Measurements from ENCODE around the gene ZNF438.

Gene ZNF438

GRCh38 chr10:30883116-30883515 is 148.5 kb downstream of the ZNF438 start:
- no peak for DNase-seq (ENCODE audit: low read depth)

DNA sequence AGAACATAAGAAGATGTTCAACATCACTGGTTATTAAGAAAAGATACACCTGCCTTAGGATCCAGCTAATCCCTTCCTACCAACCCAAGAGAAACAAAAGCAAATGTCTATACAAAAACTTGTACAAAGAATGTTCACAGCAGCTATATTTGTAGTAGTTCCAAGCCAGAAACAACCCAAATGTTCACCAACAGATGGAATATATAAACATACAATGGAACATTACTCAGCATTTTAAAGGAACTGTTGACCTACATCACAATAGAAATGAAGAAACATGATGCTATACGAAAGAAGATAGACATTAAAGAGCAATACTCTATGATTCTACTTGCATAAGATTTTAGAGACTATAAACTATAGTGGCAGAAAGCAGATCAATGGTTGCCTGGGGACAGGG is 149.4 kb downstream of the ZNF438 start:
- DNase-seq (ENCODE audit: low read depth): no peak

GRCh38 chr10:30878920-30879319 is 152.7 kb downstream of the ZNF438 start:
- no peak for DNase-seq (ENCODE audit: low read depth)

DNA sequence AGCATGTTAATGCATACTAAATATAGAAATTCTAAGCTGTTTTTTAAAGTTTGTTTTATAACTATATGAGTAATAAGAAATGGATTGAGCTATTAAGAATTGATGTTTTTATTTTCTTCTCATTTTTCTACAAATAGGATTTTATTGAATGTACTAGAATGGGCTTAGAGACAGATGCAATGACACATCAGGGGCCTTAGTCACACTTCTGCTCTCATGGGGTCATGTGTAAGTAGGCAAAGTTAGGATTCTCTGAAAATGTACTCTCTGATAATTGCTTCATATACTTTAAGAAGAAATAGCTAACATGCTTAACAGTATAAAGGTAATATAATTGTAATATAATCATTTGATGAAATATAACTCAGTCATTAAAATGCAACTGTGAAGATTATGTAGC is 154.6 kb downstream of the ZNF438 start:
- no peak for DNase-seq (ENCODE audit: low read depth)

- no peak for DNase-seq (ENCODE audit: low read depth)
These were observed 158.3 kb downstream of the ZNF438 start for GRCh38 chr10:30873411-30873810.

- DNase-seq (ENCODE audit: low read depth): no peak
These were observed 160.8 kb downstream of the ZNF438 start for GRCh38 chr10:30870896-30871295.

GRCh38 chr10:30869566-30869965 is 162.1 kb downstream of the ZNF438 start:
- DNase-seq (ENCODE audit: low read depth): no peak

DNA sequence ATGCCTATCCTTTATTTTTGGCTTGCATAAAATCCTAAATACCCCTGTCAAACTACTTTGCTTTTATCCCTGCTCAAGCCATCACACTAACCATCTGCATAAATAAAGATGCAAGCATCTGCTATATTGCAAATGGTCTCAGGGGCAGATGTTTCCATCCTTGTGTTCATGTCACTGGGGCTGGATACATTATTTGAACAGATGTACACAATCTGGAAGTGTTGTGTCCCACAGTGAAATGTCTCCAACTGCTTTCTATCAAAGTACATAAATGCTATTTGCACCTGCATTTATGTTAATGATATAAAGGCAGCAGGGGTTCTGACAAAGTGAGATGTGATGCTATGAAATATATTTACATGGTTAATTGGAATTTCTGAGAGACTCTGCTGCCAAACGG is 163.1 kb downstream of the ZNF438 start:
- no peak for DNase-seq (ENCODE audit: low read depth)

DNA sequence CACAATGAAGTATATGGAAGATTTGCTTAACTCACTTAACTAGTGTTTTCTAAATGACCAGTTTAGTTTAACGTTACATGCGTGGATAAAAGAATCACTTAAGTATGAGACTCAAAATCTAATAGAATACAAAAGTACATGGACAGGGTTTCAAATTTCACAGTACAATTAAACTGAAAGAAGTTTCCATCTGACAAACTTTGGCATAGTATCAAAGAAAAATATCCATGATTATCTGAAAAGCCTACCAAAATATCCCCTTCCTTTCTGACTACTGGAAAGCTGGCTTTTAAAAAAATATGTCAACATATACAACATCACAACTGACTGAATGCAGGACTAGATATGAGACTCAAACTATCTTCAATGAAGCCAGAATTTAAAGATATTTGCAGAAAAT is 164.8 kb downstream of the ZNF438 start:
- no peak for DNase-seq (ENCODE audit: low read depth)

- no peak for DNase-seq (ENCODE audit: low read depth)
These were observed 166.3 kb downstream of the ZNF438 start for GRCh38 chr10:30865141-30865926.

- DNase-seq (ENCODE audit: low read depth): no peak
These were observed 168.0 kb downstream of the ZNF438 start for GRCh38 chr10:30863516-30864210.

GRCh38 chr10:30862486-30862885 is 169.2 kb downstream of the ZNF438 start:
- peak; percentile 81 for DNase-seq (ENCODE audit: low read depth)

GRCh38 chr10:30861976-30862375 is 169.7 kb downstream of the ZNF438 start:
- no peak for DNase-seq (ENCODE audit: low read depth)

GRCh38 chr10:30861221-30861620 is 170.4 kb downstream of the ZNF438 start:
- DNase-seq (ENCODE audit: low read depth): no peak

GRCh38 chr10:30858499-30858898 is 173.2 kb downstream of the ZNF438 start:
- no peak for DNase-seq (ENCODE audit: low read depth)

GRCh38 chr10:30857803-30858202 is 173.9 kb downstream of the ZNF438 start:
- DNase-seq (ENCODE audit: low read depth): peak; percentile 75

DNA sequence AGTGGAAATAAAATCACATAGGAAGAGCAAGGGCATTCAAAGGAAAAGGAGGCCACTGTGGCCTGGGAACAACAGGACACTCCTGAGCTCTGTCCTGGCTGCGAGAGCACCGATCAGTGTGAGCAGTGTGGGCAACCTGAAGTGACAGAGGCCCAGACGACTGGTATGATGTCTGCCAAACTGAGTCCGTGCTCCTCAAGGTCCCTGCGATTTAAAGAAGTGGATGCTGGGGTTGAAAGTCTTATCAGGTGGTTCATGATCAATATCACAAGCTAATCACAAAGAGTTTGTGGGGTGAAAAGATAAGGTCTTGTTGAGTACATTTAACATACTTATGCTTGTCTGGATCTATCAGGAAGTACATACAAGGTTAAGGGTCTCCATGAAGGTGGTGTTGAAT is 176.5 kb downstream of the ZNF438 start:
- DNase-seq (ENCODE audit: low read depth): no peak

- DNase-seq (ENCODE audit: low read depth): no peak
These were observed 177.0 kb downstream of the ZNF438 start for GRCh38 chr10:30854656-30855055.

DNA sequence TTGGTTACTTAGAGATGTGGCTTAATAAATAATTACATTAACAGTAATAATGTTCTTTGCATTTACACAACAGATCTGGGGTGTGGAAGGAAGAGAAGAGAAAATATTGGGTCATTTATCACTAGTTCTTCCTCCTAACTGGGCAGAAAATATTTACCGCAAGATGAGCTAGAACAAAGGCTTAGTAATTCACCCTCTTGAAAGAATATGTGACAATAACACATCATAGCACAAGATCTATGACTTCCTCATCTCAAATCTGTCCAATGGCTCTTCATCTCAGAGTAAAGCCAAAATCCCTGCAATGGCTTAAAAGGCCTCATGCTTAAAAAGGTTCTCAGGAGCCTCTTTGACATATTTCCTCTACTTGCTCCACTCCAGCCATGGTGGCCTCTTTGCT is 178.6 kb downstream of the ZNF438 start:
- DNase-seq (ENCODE audit: low read depth): no peak

DNA sequence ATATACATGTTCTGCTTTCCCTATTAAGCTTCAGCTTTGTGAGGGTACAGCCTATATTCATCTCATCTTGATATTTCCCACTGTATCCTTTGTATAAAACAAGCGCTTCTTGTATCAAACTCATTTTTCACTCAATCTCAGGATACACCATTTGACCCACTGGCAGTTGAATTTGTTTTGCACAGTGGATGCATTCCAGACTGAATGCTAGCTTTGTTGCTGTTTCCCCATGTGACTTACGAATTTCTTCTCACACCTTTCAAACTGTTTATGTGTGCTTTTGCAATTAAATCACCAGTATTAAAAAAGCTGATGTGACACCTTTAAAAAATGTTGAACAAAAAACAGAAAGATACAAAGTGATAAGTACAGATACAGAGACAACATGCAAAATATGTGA is 180.9 kb downstream of the ZNF438 start:
- DNase-seq (ENCODE audit: low read depth): no peak

DNA sequence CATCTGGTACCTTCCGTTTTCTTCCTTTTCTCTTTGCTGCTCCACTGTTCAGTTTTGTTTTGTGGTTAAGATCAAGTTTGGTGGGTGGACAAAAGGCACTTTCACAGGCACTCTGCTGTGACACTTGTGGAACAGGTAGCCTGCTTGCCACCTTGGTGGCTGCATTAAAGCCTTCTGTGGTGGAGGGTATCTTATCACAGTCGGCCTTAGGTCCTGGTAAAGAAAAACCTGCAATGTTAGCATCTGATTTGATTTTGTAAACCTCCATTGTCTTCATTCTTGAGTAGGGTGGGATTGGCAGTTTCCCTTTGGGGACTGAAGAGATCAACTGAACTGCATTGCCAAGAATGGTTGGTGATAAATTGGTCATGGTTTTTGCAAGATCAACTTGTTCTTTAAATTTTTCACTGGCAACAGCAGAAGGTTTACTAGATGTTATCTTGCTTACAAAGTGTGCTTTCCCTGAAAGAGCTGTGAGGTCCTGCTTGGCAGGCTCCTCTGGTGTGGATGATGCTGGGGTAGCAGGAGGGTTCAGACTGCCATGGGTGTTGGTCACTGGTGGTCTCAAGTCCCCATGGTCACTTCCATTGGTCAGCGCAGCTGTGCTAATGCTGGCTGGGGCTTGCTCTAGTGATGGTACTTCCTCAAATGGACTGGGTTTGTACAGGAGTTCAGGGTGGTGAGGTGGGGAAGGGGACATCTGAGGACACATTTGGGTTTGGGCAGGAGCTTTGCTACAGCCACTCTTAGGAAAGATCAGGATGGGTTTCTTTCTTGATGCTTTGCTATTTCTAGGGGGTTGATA is 182.2 kb downstream of the ZNF438 start:
- DNase-seq (ENCODE audit: low read depth): no peak

DNA sequence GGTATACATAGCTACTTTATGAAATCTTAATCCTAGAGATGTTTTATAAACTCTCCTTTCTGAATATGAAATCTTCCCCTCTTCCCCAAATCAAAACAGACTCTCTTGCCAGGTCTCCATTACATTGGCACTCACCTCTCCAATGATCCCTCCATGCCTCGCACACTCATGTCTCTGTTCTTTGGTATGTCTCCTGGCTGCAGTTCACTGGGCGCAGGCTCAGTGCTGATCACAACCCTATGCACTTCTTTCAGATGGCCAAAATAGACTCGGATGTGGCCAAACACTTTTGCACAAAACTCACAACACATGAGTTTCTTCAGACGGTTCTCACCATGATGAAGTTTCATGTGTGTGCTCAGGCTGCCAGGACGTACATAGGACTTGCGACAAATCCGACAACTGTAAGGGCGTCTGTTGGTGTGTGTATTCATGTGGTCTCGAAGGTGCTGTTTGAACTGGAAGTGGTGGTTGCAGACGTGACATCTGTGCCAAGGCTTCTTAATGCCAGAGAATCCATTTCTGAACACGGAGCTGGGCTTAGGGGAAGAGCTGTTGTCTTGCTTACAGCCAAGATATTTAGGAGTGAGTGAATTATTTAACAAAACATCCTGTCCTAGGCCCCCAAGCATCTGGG is 183.2 kb downstream of the ZNF438 start:
- DNase-seq (ENCODE audit: low read depth): no peak

Data from GM04503 (cell line).